SK-N-MC (cell line): ENCODE results near the gene GTF2F2.
A peak's percentile ranks its signal among the peaks of the same experiment; 100 is the strongest.

Source experiments
- DNase-seq: peaks from one replicate; pipeline ENCODE4 v3.0.0-alpha.2; 2011; ENCODE audit warnings: low read depth, low spot score
- H3K27ac ChIP-seq: fragments of 200-600 bp; sonication (generic); 2 replicates; pipeline ENCODE4 v1.5.1; 2016; ENCODE audit warnings: mixed run types
- H3K36me3 ChIP-seq: fragments of 200-600 bp; sonication (generic); 2 replicates; pipeline ENCODE4 v1.6.1; 2017; ENCODE audit warnings: antibody characterized with exemption, low read length, mixed read lengths; ENCODE audit not compliant: insufficient read depth
- H3K4me3 ChIP-seq: fragments of 200-600 bp; sonication (generic); 2 replicates; pipeline ENCODE4 v1.5.1; 2016
- H3K9ac ChIP-seq: fragments of 200-600 bp; sonication (generic); 2 replicates; pipeline ENCODE4 v1.8.0; 2017; ENCODE audit warnings: mixed run types, mixed read lengths; ENCODE audit not compliant: insufficient read length
- H3K9me3 ChIP-seq: fragments of 200-600 bp; sonication (generic); 2 replicates; pipeline ENCODE4 v1.6.1; 2017; ENCODE audit warnings: low read depth, mild to moderate bottlenecking, antibody characterized with exemption, low read length, moderate library complexity, mixed read lengths
- EZH2 ChIP-seq: fragments of 200-600 bp; sonication (generic); IDR thresholded peaks from one replicate; pipeline ENCODE4 v1.6.1; 2017; ENCODE audit warnings: antibody characterized with exemption
- FOXP2 ChIP-seq: optimal IDR thresholded peaks from 2 replicates; pipeline ENCODE3; 2011; ENCODE audit warnings: mild to moderate bottlenecking, moderate library complexity; ENCODE audit not compliant: insufficient read depth; ENCODE audit errors: extremely low read length, control extremely low read depth
- POLR2AphosphoS5 ChIP-seq: IDR thresholded peaks from 2 replicates; pipeline ENCODE4 v1.6.1; 2012; ENCODE audit warnings: mild to moderate bottlenecking, low read depth, low read length, borderline replicate concordance

GTF2F2 gene

GRCh38 chr13:45222919-45223318 lies 102.6 kb downstream of the GTF2F2 start:
- no peak for DNase-seq
- Histone ChIP-seq H3K4me3 (no peak overlapping the region), H3K9ac (no peak overlapping the region), H3K27ac (no peak overlapping the region), H3K9me3 (no peaks in the 10 kb centered on the region), H3K36me3 (no peaks in the 10 kb centered on the region)
- TF ChIP-seq POLR2AphosphoS5 (no peak), FOXP2 (no peak), EZH2 (no peak)

GRCh38 chr13:45224176-45224575 lies 103.9 kb downstream of the GTF2F2 start:
- no peak for DNase-seq
- no peaks in the 10 kb centered on the region for H3K9me3 ChIP-seq
- H3K9ac ChIP-seq, result no peak overlapping the region
- H3K36me3 ChIP-seq, result no peaks in the 10 kb centered on the region
- H3K4me3 ChIP-seq, result no peak overlapping the region
- H3K27ac ChIP-seq, result peak overlapping the region; percentile 6; the same call in 1 of the 2 replicates
- TF ChIP-seq POLR2AphosphoS5 (no peak), EZH2 (no peak), FOXP2 (no peak)

- Histone ChIP-seq H3K27ac (peak overlapping the region; percentile 7; the same call in 1 of the 2 replicates), H3K36me3 (no peaks in the 10 kb centered on the region), H3K9ac (no peak overlapping the region), H3K4me3 (no peak overlapping the region), H3K9me3 (no peaks in the 10 kb centered on the region)
- DNase-seq, result no peak
- TF ChIP-seq EZH2 (no peak), FOXP2 (no peak), POLR2AphosphoS5 (no peak)
Measured at GRCh38 chr13:45225370-45225769, 105.1 kb downstream of the GTF2F2 start.

GRCh38 chr13:45226024-45226423 lies 105.7 kb downstream of the GTF2F2 start:
- TF ChIP-seq EZH2 (no peak), FOXP2 (no peak), POLR2AphosphoS5 (no peak)
- H3K27ac ChIP-seq, result peak overlapping the region; percentile 7
- H3K36me3 ChIP-seq, result no peaks in the 10 kb centered on the region
- no peaks in the 10 kb centered on the region for H3K9me3 ChIP-seq
- no peak for DNase-seq
- H3K9ac ChIP-seq, result no peak overlapping the region
- no peak overlapping the region for H3K4me3 ChIP-seq

GRCh38 chr13:45228002-45228401 lies 107.7 kb downstream of the GTF2F2 start:
- DNase-seq, result no peak
- no peak overlapping the region for H3K27ac ChIP-seq
- H3K9ac ChIP-seq, result no peak overlapping the region
- no peak for TF ChIP-seq EZH2
- TF ChIP-seq POLR2AphosphoS5, result no peak
- TF ChIP-seq FOXP2, result no peak
- no peaks in the 10 kb centered on the region for H3K36me3 ChIP-seq
- no peaks in the 10 kb centered on the region for H3K9me3 ChIP-seq
- no peak overlapping the region for H3K4me3 ChIP-seq

- H3K9me3 ChIP-seq, result no peaks in the 10 kb centered on the region
- TF ChIP-seq EZH2 (no peak), FOXP2 (no peak), POLR2AphosphoS5 (no peak)
- H3K27ac ChIP-seq, result no peak overlapping the region
- no peak overlapping the region for H3K4me3 ChIP-seq
- no peak for DNase-seq
- no peak overlapping the region for H3K9ac ChIP-seq
- no peaks in the 10 kb centered on the region for H3K36me3 ChIP-seq
Measured at GRCh38 chr13:45229172-45229571, 108.9 kb downstream of the GTF2F2 start.

- TF ChIP-seq EZH2 (no peak), FOXP2 (no peak), POLR2AphosphoS5 (no peak)
- no peak for DNase-seq
- H3K36me3 ChIP-seq, result no peaks in the 10 kb centered on the region
- H3K27ac ChIP-seq, result peak overlapping the region; percentile 78
- H3K9me3 ChIP-seq, result no peaks in the 10 kb centered on the region
- no peak overlapping the region for H3K4me3 ChIP-seq
- no peak overlapping the region for H3K9ac ChIP-seq
Measured at GRCh38 chr13:45231305-45231704, 111.0 kb downstream of the GTF2F2 start.

- Histone ChIP-seq H3K4me3 (peak overlapping the region; percentile 12; the same call in 1 of the 2 replicates), H3K9ac (no peak overlapping the region), H3K36me3 (no peaks in the 10 kb centered on the region), H3K27ac (peak overlapping the region; percentile 78), H3K9me3 (no peaks in the 10 kb centered on the region)
- TF ChIP-seq EZH2, result no peak
- no peak for TF ChIP-seq FOXP2
- TF ChIP-seq POLR2AphosphoS5, result no peak
- DNase-seq, result no peak
Measured at GRCh38 chr13:45231722-45232121, 111.4 kb downstream of the GTF2F2 start.

- no peak overlapping the region for H3K9ac ChIP-seq
- H3K9me3 ChIP-seq, result no peaks in the 10 kb centered on the region
- DNase-seq, result no peak
- H3K27ac ChIP-seq, result no peak overlapping the region
- H3K4me3 ChIP-seq, result no peak overlapping the region
- TF ChIP-seq EZH2, result no peak
- TF ChIP-seq POLR2AphosphoS5, result no peak
- no peak for TF ChIP-seq FOXP2
- no peaks in the 10 kb centered on the region for H3K36me3 ChIP-seq
Measured at GRCh38 chr13:45232591-45232990, 112.3 kb downstream of the GTF2F2 start.
